Activated T-cell treated with anti-CD3 and anti-CD28 coated beads for 48 hours (primary cell): Measurements from ENCODE around the gene NEAT1.

Experiments
- DNase-seq: peaks from one replicate; pipeline ENCODE4 v3.0.0-alpha.2; 2020; ENCODE audit warnings: low read depth

The NEAT1 gene

GRCh38 chr11:65434057-65434666, 11.6 kb downstream of the NEAT1 start:
- no peak for DNase-seq

GRCh38 chr11:65434667-65435410, 12.2 kb downstream of the NEAT1 start:
- DNase-seq = no peak

- no peak for DNase-seq
Measured at GRCh38 chr11:65435411-65435931, 12.9 kb downstream of the NEAT1 start.

- DNase-seq = no peak
Measured at GRCh38 chr11:65435981-65436411, 13.4 kb downstream of the NEAT1 start.

GRCh38 chr11:65436412-65437032, 13.9 kb downstream of the NEAT1 start:
- no peak for DNase-seq

GRCh38 chr11:65437436-65438227, 15.0 kb downstream of the NEAT1 start:
- DNase-seq = no peak

- DNase-seq = no peak
Measured at GRCh38 chr11:65438257-65439151, 15.9 kb downstream of the NEAT1 start.

GRCh38 chr11:65439331-65440181, 17.0 kb downstream of the NEAT1 start:
- no peak for DNase-seq

GRCh38 chr11:65440831-65441499, 18.4 kb downstream of the NEAT1 start:
- DNase-seq = no peak

GRCh38 chr11:65442842-65443331, 20.3 kb downstream of the NEAT1 start:
- no peak for DNase-seq

- no peak for DNase-seq
Measured at GRCh38 chr11:65444314-65445051, 21.9 kb downstream of the NEAT1 start.

- no peak for DNase-seq
Measured at GRCh38 chr11:65445101-65445603, 22.6 kb downstream of the NEAT1 start.

- no peak for DNase-seq
Measured at GRCh38 chr11:65445604-65446445, 23.2 kb downstream of the NEAT1 start.

GRCh38 chr11:65446446-65447277, 24.1 kb downstream of the NEAT1 start:
- no peak for DNase-seq

GRCh38 chr11:65448074-65448417, 25.4 kb downstream of the NEAT1 start:
- no peak for DNase-seq

- DNase-seq = no peak
Measured at GRCh38 chr11:65448418-65449105, 26.0 kb downstream of the NEAT1 start.
